H1 (cell line): ENCODE data around the gene DRC3. TPM values are rescaled to one million over a fixed set of nuclear protein-coding genes. Genes with fewer than 3 reads are reported as not detected.

Source experiments
- CTCF ChIA-PET: fragments of 300-600 bp; sonication (Branson Sonifier 250); formaldehyde crosslinking; loops from one replicate; lab custom pipeline; 2021; ENCODE audit not compliant: partially characterized antibody; lab: Charles Lee
- POLR2A ChIA-PET: fragments of 300-600 bp; sonication (Branson Sonifier 250); formaldehyde crosslinking; loops from one replicate; lab custom pipeline; 2021; ENCODE audit warnings: inconsistent platforms; ENCODE audit not compliant: partially characterized antibody; lab: Charles Lee
- DNase-seq, 2 experiments: peaks; one replicate each; pipeline versions ENCODE4 v3.0.0 to v3.0.0-alpha.2; 2010 to 2022; ENCODE audit warnings: low spot score in 2 of 2, low read depth in 1 of 2, mixed read lengths in 1 of 2
- FAIRE-seq: peaks from 2 replicates; lab custom pipeline; 2011; peaks lifted over from hg19 to GRCh38; lab: Jason Lieb, UNC
- H2AFZ ChIP-seq: 2 replicates; pipeline ENCODE4 v1.8.1; 2012; ENCODE audit warnings: low read length, inconsistent platforms
- H2AK5ac ChIP-seq: 2 replicates; pipeline ENCODE4 v1.6.1; 2013; ENCODE audit warnings: low read depth, low read length
- H2BK120ac ChIP-seq: replicated peaks from 2 replicates; pipeline ENCODE3; 2013; ENCODE audit warnings: low read depth, low read length, inconsistent platforms
- H2BK12ac ChIP-seq: 2 replicates; pipeline ENCODE4 v1.6.1; 2013; ENCODE audit warnings: low read depth, low read length
- H2BK15ac ChIP-seq: 2 replicates; pipeline ENCODE4 v1.6.1; 2013; ENCODE audit warnings: low read length
- H2BK20ac ChIP-seq: 2 replicates; pipeline ENCODE4 v1.6.1; 2013; ENCODE audit warnings: low read length
- H2BK5ac ChIP-seq: 2 replicates; pipeline ENCODE4 v1.6.1; 2013; ENCODE audit warnings: low read depth, low read length
- H3K14ac ChIP-seq: 2 replicates; pipeline ENCODE4 v1.6.1; 2013; ENCODE audit warnings: inconsistent platforms; ENCODE audit not compliant: insufficient read length
- H3K18ac ChIP-seq: 2 replicates; pipeline ENCODE4 v1.6.1; 2013; ENCODE audit warnings: low read length; ENCODE audit errors: extremely low read depth
- H3K23ac ChIP-seq: 2 replicates; pipeline ENCODE4 v1.6.1; 2013; ENCODE audit warnings: inconsistent platforms; ENCODE audit not compliant: insufficient read length
- H3K23me2 ChIP-seq: 2 replicates; pipeline ENCODE4 v1.6.1; 2013; ENCODE audit warnings: low read depth, low read length
- H3K27ac ChIP-seq: 2 replicates; pipeline ENCODE4 v1.6.1; 2011; ENCODE audit warnings: low read depth, low read length, inconsistent platforms
- H3K27me3 ChIP-seq, 4 experiments: replicated peaks in 1 of 4; 1 replicate in 1 of 4; 2 replicates in 3 of 4; pipeline versions ENCODE4 v1.6.1 to v1.8.1; 2011 to 2013; ENCODE audit warnings: low read length in 3 of 4, mild to moderate bottlenecking in 3 of 4, inconsistent platforms in 2 of 4, mixed read lengths in 2 of 4, moderate library complexity in 1 of 4; ENCODE audit not compliant: control insufficient read depth in 3 of 4, insufficient read depth in 3 of 4; ENCODE audit errors: extremely low read depth in 1 of 4
- H3K36me3 ChIP-seq, 4 experiments: 2 replicates each; pipeline versions ENCODE4 v1.6.1 to v1.8.1; 2011 to 2013; ENCODE audit warnings: mild to moderate bottlenecking in 4 of 4, low read length in 3 of 4, moderate library complexity in 2 of 4, control low read depth in 1 of 4, inconsistent platforms in 1 of 4; ENCODE audit not compliant: insufficient read depth in 4 of 4, control insufficient read depth in 2 of 4
- H3K4ac ChIP-seq: replicated peaks from 2 replicates; pipeline ENCODE3; 2013; ENCODE audit warnings: low read length, low read depth, mixed read lengths, inconsistent platforms; ENCODE audit not compliant: insufficient read length
- H3K4me1 ChIP-seq, 4 experiments: replicated peaks in 1 of 4; 1 replicate in 1 of 4; 2 replicates in 3 of 4; pipeline versions ENCODE4 v1.6.1 to v1.8.1; 2011 to 2013; ENCODE audit warnings: low read length in 3 of 4, inconsistent platforms in 2 of 4, mixed read lengths in 1 of 4; ENCODE audit not compliant: insufficient read depth in 4 of 4, control insufficient read depth in 3 of 4
- H3K4me2 ChIP-seq, 2 experiments: 2 replicates each; pipeline versions ENCODE4 v1.6.1 to v1.8.1; 2011 to 2013; ENCODE audit warnings: low read depth in 2 of 2, low read length in 2 of 2, control low read depth in 1 of 2, inconsistent platforms in 1 of 2, mild to moderate bottlenecking in 1 of 2; ENCODE audit not compliant: insufficient read depth in 1 of 2
- H3K4me3 ChIP-seq, 4 experiments: fragments of 200-600, 300-600 bp in 1 of 4; sonication (generic), shearing (Covaris generic), sonication (Bioruptor Twin) in 1 of 4; 2 replicates each; pipeline versions ENCODE4 v1.5.1 to v1.8.1; 2011 to 2016; ENCODE audit warnings: low read length in 4 of 4, low read depth in 3 of 4, control low read depth in 2 of 4, inconsistent platforms in 2 of 4, mild to moderate bottlenecking in 2 of 4, mixed read lengths in 1 of 4, moderate library complexity in 1 of 4; ENCODE audit not compliant: insufficient read depth in 2 of 4; ENCODE audit errors: extremely low read depth in 1 of 4
- H3K56ac ChIP-seq: replicated peaks from 2 replicates; pipeline ENCODE3; 2013; ENCODE audit warnings: low read depth, mild to moderate bottlenecking, mixed read lengths, low read length, inconsistent platforms; ENCODE audit not compliant: insufficient read length
- H3K79me1 ChIP-seq: 2 replicates; pipeline ENCODE4 v1.6.1; 2013; ENCODE audit warnings: low read depth, low read length, control low read depth
- H3K79me2 ChIP-seq, 2 experiments: 2 replicates each; pipeline versions ENCODE4 v1.6.1 to v1.8.1; 2012 to 2013; ENCODE audit warnings: low read length in 2 of 2, mild to moderate bottlenecking in 2 of 2, inconsistent platforms in 1 of 2; ENCODE audit not compliant: insufficient read depth in 2 of 2, control insufficient read depth in 1 of 2
- H3K9ac ChIP-seq, 4 experiments: replicated peaks in 1 of 4; 1 replicate in 1 of 4; 2 replicates in 3 of 4; pipeline versions ENCODE4 v1.6.1 to v1.8.1; 2011 to 2013; ENCODE audit warnings: low read depth in 3 of 4, low read length in 3 of 4, control low read depth in 2 of 4, mild to moderate bottlenecking in 2 of 4, moderate library complexity in 2 of 4, inconsistent platforms in 1 of 4; ENCODE audit errors: extremely low read depth in 1 of 4
- H3K9me3 ChIP-seq, 2 experiments: 2 replicates each; pipeline versions ENCODE4 v1.6.1 to v1.8.1; 2012 to 2013; ENCODE audit warnings: mild to moderate bottlenecking in 2 of 2, moderate library complexity in 2 of 2, control low read depth in 1 of 2, inconsistent platforms in 1 of 2, low read depth in 1 of 2, low read length in 1 of 2, mixed read lengths in 1 of 2; ENCODE audit not compliant: insufficient read depth in 2 of 2
- H4K20me1 ChIP-seq, 2 experiments: replicated peaks in 1 of 2; 2 replicates each; pipeline versions ENCODE3 to v1.8.1; 2011 to 2013; ENCODE audit warnings: inconsistent platforms in 2 of 2, low read length in 2 of 2, mild to moderate bottlenecking in 1 of 2; ENCODE audit not compliant: insufficient read depth in 2 of 2, control insufficient read depth in 1 of 2
- H4K5ac ChIP-seq: 2 replicates; pipeline ENCODE4 v1.6.1; 2013; ENCODE audit warnings: low read length, low read depth, mixed read lengths, inconsistent platforms; ENCODE audit not compliant: insufficient read length
- H4K8ac ChIP-seq: 2 replicates; pipeline ENCODE4 v1.8.0; 2013; ENCODE audit warnings: mild to moderate bottlenecking, moderate library complexity, low read length, inconsistent platforms; ENCODE audit not compliant: insufficient read depth; ENCODE audit errors: extremely low read depth
- H4K91ac ChIP-seq: replicated peaks from 2 replicates; pipeline ENCODE3; 2013; ENCODE audit warnings: low read length, mixed read lengths, inconsistent platforms; ENCODE audit not compliant: insufficient read length
- EGR1 ChIP-seq: IDR thresholded peaks from 2 replicates; pipeline ENCODE4 v1.6.1; 2011; ENCODE audit warnings: low read depth, low read length, borderline replicate concordance
- TCF12 ChIP-seq: IDR thresholded peaks from 2 replicates; pipeline ENCODE4 v1.6.1; 2011; ENCODE audit warnings: low read depth, mild to moderate bottlenecking, low read length
- WGBS, 2 experiments: shearing (Covaris generic) in 1 of 2; methylation state at CpG; one replicate each; pipeline versions ENCODE4 v1.1.6 to v1.1.7; 2013 to 2015; ENCODE audit warnings: low lambda C conversion rate in 2 of 2, mixed read lengths in 2 of 2, inconsistent platforms in 1 of 2, low coverage in 1 of 2, missing lambda C conversion rate in 1 of 2; ENCODE audit not compliant: insufficient replicate concordance in 2 of 2, insufficient coverage in 1 of 2, insufficient read length in 1 of 2; ENCODE audit errors: extremely low coverage in 1 of 2, missing lambda C conversion rate in 1 of 2; 5-methylcytosine and 5-hydroxymethylcytosine counted together
- polyA plus RNA-seq, 7 experiments: library from polyadenylated mRNA; depleted of rRNA in 3 of 7; stranded (reverse) in 5 of 7; unstranded in 2 of 7; fragments of >200 nt in 5 of 7; fragments of 200-250 nt in 2 of 7; gene quantifications; 1 replicate in 5 of 7; 2 replicates in 1 of 7; 4 replicates in 1 of 7; pipeline versions ENCODE4 v1.2.1 to v1.2.3, GENCODE V29; 2011 to 2013; ENCODE audit warnings: missing spikeins in 2 of 7, mixed read lengths in 2 of 7
- total RNA-seq: library from RNA; stranded (reverse); fragmentation: NEBNext Ultra II Directional; extraction: Animal tissue kit (Norgen Biotek cat#: 25700); gene quantifications from 2 replicates; pipeline ENCODE4 v1.2.1, GENCODE V29; 2021

Gene DRC3
- total and polyA plus RNA-seq, 2 of the 8 experiments (the other 6 are each of a cell fraction or from before 2014, with no cell fraction given), result 0.59 TPM; not detected in 1

DNA sequence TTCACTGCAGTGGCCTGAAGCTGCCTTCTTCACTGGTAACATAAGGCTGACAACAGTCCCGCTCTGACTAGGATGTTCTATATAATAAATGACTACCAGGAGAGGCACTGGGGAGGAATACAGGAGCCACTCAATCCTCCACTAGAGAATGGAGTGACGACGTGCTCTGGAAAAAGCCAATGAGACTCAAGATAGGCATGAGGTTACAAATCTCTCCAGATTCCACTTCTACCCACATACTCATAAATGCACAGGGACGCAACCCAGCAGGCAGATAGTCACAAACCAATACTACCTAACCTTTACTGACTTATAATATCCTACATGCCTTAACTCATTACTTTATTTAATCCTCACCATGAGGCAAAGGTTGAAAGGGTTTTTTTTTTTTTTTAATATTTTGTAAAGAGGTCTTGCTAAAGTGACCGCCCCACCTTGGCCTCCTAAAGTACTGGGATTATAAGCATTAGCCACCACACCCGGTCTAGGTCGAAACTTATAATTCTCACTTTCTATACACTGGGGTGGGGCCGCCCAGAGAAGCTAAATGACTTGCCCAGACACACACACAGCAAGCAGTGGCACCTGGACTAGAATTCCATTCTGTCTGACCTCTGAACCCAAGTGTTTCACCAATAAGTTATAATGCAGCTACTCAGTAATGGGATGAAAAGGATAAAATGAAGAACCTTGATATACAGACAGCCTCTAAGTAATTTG is 34.1 kb upstream of the DRC3 start:
- no peak overlapping the region for H3K4me2 ChIP-seq
- TF ChIP-seq EGR1 (no peak), TCF12 (no peak)
- CTCF ChIA-PET, result interaction anchor here (1.1 to 1.7 kb wide), 2 partner anchors 10 to 79 kb away, joined by 4 to 5 read pairs; no protein-coding TSS in a partner anchor

More for the DNA sequence above, 34.1 kb upstream of the DRC3 start:
- Histone ChIP-seq H3K4me3 (no peak overlapping the region), H4K8ac (no peak overlapping the region), H3K23ac (no peak overlapping the region), H3K18ac (no peak overlapping the region), H3K79me2 (no peaks in the 10 kb centered on the region), H2AFZ (no peak overlapping the region), H2BK12ac (no peak overlapping the region), H2BK20ac (no peak overlapping the region), H3K23me2 (no peaks in the 10 kb centered on the region), H3K27ac (no peak overlapping the region), H3K4me1 (peaks cover 3 to 10% (median 7%) of the 10 kb centered on the region in 4 experiments; a peak in 6 of 7 replicates), H2BK5ac (no peak overlapping the region), H3K9me3 (no peaks in the 10 kb centered on the region), H2BK120ac (no peak overlapping the region), H4K20me1 (no peaks in the 10 kb centered on the region), H4K5ac (no peak overlapping the region), H3K4ac (no peak overlapping the region), H3K56ac (no peak overlapping the region), H3K14ac (no peak overlapping the region), H4K91ac (no peak overlapping the region), H3K27me3 (no peaks in the 10 kb centered on the region), H2BK15ac (no peak overlapping the region), H3K36me3 (no peaks in the 10 kb centered on the region), H3K9ac (no peak overlapping the region; a peak in 2 of 7 replicates), H3K79me1 (no peaks in the 10 kb centered on the region), H2AK5ac (no peak overlapping the region)
- DNase-seq (no peak), FAIRE-seq (no peak)
- POLR2A ChIA-PET, result no interaction called here
- 88% methylated on average over 8 of the region's 8 CpGs; no CpG with 5 or more reads in 1 of the 2 experiments for WGBS, 2 experiments
